Ureter (tissue), 1 donor: ENCODE results near the gene CD7. TPM values are rescaled to one million over a fixed set of nuclear protein-coding genes. Genes with fewer than 3 reads are reported as not detected.

Experiments used
- total RNA-seq: library from RNA; stranded (reverse); gene quantifications from one replicate; pipeline ENCODE4 v1.2.4, GENCODE V29; 2023
- donor health status: DM: yes; HTN: yes; CAD: no.

CD7 gene
- total RNA-seq, 1 donor from 2014 or later = 3.4 TPM

Other genes with a start within 250 kb of the CD7 start
- 165 TPM for gene FASN, start 219.4 kb downstream of the CD7 start, total RNA-seq
- 108 TPM for gene CCDC57, start 104.8 kb downstream of the CD7 start, total RNA-seq
- gene SLC16A3, start 88.6 kb downstream of the CD7 start, total RNA-seq = 44.2 TPM
- 170 TPM for gene CSNK1D, start 43.9 kb downstream of the CD7 start, total RNA-seq
- gene SECTM1, start 16.2 kb upstream of the CD7 start, total RNA-seq = 12.6 TPM
- gene TEX19, start 41.6 kb upstream of the CD7 start, total RNA-seq = not detected
- not detected for gene UTS2R, start 54.2 kb upstream of the CD7 start, total RNA-seq
- gene HEXD, start 100.7 kb upstream of the CD7 start, total RNA-seq = 44.5 TPM
- 31.9 TPM for gene OGFOD3, start 101.0 kb upstream of the CD7 start, total RNA-seq
- 98.0 TPM for gene CYBC1, start 133.1 kb upstream of the CD7 start, total RNA-seq
- 48.2 TPM for gene NARF, start 141.1 kb upstream of the CD7 start, total RNA-seq
- gene FOXK2, start 202.1 kb upstream of the CD7 start, total RNA-seq = 67.2 TPM